HepG2 (cell line): ENCODE data around the gene VIM. TPM values are rescaled to one million over a fixed set of nuclear protein-coding genes. Genes with fewer than 3 reads are reported as not detected.
A peak's percentile ranks its signal among the peaks of the same experiment; 100 is the strongest.

Experiments used
- ATAC-seq: fragments of 200-7000 bp; cut with Tn5 transposase; 3 replicates; pipeline ENCODE4 v1.9.1; 2020; ENCODE audit warnings: mild to moderate bottlenecking, moderate library complexity
- BruUV-seq: library from RNA; stranded (reverse); fragments of 400-500 nt; replicated peaks from 2 replicates; lab custom pipeline; 2021; lab: Mats Ljungman, UMichigan
- CTCF ChIA-PET: fragments of 300-600 bp; formaldehyde crosslinking; extraction: SDS; loops from one replicate; lab custom pipeline; 2021; ENCODE audit warnings: low total read pairs, inconsistent platforms, low intra/inter-chr PET ratio; lab: Yijun Ruan, JAX
- POLR2A ChIA-PET: fragments of 350-600 bp; sonication (Branson Sonifier 250); formaldehyde crosslinking; loops from one replicate; lab custom pipeline; 2020; ENCODE audit warnings: antibody characterized with exemption, inconsistent platforms; lab: Yijun Ruan, JAX
- DNase-seq: peaks from one replicate; pipeline ENCODE4 v3.0.0-alpha.2; 2015; ENCODE audit warnings: low spot score
- FAIRE-seq: peaks from 3 replicates; lab custom pipeline; 2011; peaks lifted over from hg19 to GRCh38; lab: Jason Lieb, UNC
- H2AFZ ChIP-seq: one replicate; pipeline ENCODE4 v1.6.1; 2011; ENCODE audit warnings: low read length, inconsistent platforms
- H3K27ac ChIP-seq: fragments of 300-600 bp; 3 replicates; pipeline ENCODE4 v1.8.0; 2011; ENCODE audit warnings: mixed run types, mild to moderate bottlenecking, mixed read lengths, low read length, inconsistent platforms; ENCODE audit not compliant: insufficient read depth; ENCODE audit errors: extremely low read length
- H3K27me3 ChIP-seq, 2 experiments: fragments of 200-600 bp in 1 of 2; 2 replicates in 1 of 2; 3 replicates in 1 of 2; pipeline versions ENCODE4 v1.6.0 to v1.8.0; 2011; ENCODE audit warnings: low read length in 2 of 2, mild to moderate bottlenecking in 2 of 2, moderate library complexity in 2 of 2, inconsistent platforms in 1 of 2; ENCODE audit not compliant: insufficient read depth in 2 of 2, control insufficient read depth in 1 of 2
- H3K36me3 ChIP-seq, 2 experiments: fragments of 200-600 bp in 1 of 2; replicated peaks in 1 of 2; 2 replicates in 1 of 2; 3 replicates in 1 of 2; pipeline versions ENCODE4 v1.5.1 to v1.8.0; 2011; ENCODE audit warnings: low read length in 2 of 2, inconsistent platforms in 1 of 2; ENCODE audit not compliant: insufficient read depth in 2 of 2, control insufficient read depth in 1 of 2
- H3K4me1 ChIP-seq: 2 replicates; pipeline ENCODE4 v1.5.1; 2012; ENCODE audit warnings: low read length, inconsistent platforms; ENCODE audit not compliant: insufficient read depth
- H3K4me2 ChIP-seq: 2 replicates; pipeline ENCODE4 v1.6.0; 2011; ENCODE audit warnings: low read depth, low read length, inconsistent platforms
- H3K4me3 ChIP-seq, 3 experiments: fragments of 200-600 bp in 1 of 3; sonication (generic), shearing (Covaris generic) in 1 of 3; replicated peaks in 1 of 3; 2 replicates each; pipeline ENCODE4 v1.5.1; 2011 to 2016; ENCODE audit warnings: low read length in 3 of 3, inconsistent platforms in 2 of 3, low read depth in 2 of 3, mild to moderate bottlenecking in 2 of 3, control low read depth in 1 of 3, mixed read lengths in 1 of 3; ENCODE audit not compliant: insufficient read depth in 1 of 3
- H3K79me2 ChIP-seq: one replicate; pipeline ENCODE4 v1.6.1; 2011; ENCODE audit warnings: low read length, inconsistent platforms; ENCODE audit not compliant: insufficient read depth
- H3K9ac ChIP-seq: 2 replicates; pipeline ENCODE4 v1.6.0; 2011; ENCODE audit warnings: mild to moderate bottlenecking, low read depth, low read length, inconsistent platforms; ENCODE audit not compliant: insufficient read depth
- H3K9me3 ChIP-seq: 2 replicates; pipeline ENCODE4 v1.5.1; 2012; ENCODE audit warnings: mild to moderate bottlenecking, low read length
- H4K20me1 ChIP-seq: 2 replicates; pipeline ENCODE4 v1.6.0; 2011; ENCODE audit warnings: inconsistent platforms, mild to moderate bottlenecking, low read length, moderate library complexity; ENCODE audit not compliant: insufficient read depth
- CTCF ChIP-seq: sonication (generic); formaldehyde crosslinking; IDR thresholded peaks from 2 replicates; pipeline ENCODE4 v1.5.0; 2020; ENCODE audit warnings: mild to moderate bottlenecking, missing genetic modification reagents, moderate library complexity
- FIP1L1 ChIP-seq: fragments of 200-400 bp; formaldehyde crosslinking; IDR thresholded peaks from 2 replicates; pipeline ENCODE4 v1.6.1; 2018; ENCODE audit warnings: low read depth, mild to moderate bottlenecking, low read length, moderate library complexity, borderline replicate concordance; ENCODE audit not compliant: insufficient read depth
- ISL2 ChIP-seq: sonication (generic); formaldehyde crosslinking; IDR thresholded peaks from 2 replicates; pipeline ENCODE4 v1.5.0; 2020; ENCODE audit warnings: missing genetic modification reagents
- PAWR ChIP-seq: sonication (generic); formaldehyde crosslinking; IDR thresholded peaks from 2 replicates; pipeline ENCODE4 v1.4.0; 2020; ENCODE audit warnings: missing genetic modification reagents, mild to moderate bottlenecking, borderline replicate concordance
- RAD21 ChIP-seq: fragments of 450-650 bp; formaldehyde crosslinking; IDR thresholded peaks from 2 replicates; pipeline ENCODE4 v1.5.0; 2020; ENCODE audit warnings: mild to moderate bottlenecking
- SMC3 ChIP-seq: IDR thresholded peaks from 2 replicates; pipeline ENCODE4 v1.6.1; 2011; ENCODE audit warnings: low read length, improper control_type of control experiment
- SNAI1 ChIP-seq: sonication (generic); formaldehyde crosslinking; IDR thresholded peaks from 2 replicates; pipeline ENCODE4 v1.5.0; 2020; ENCODE audit warnings: mild to moderate bottlenecking, missing genetic modification reagents, borderline replicate concordance
- STAG1 ChIP-seq: sonication (generic); formaldehyde crosslinking; IDR thresholded peaks from 2 replicates; pipeline ENCODE4 v1.4.0; 2020; ENCODE audit warnings: missing genetic modification reagents
- ZFP1 ChIP-seq: IDR thresholded peaks from 2 replicates; pipeline ENCODE4 v1.6.1; 2016
- ZNF562 ChIP-seq: sonication (generic); formaldehyde crosslinking; IDR thresholded peaks from 2 replicates; pipeline ENCODE4 v1.8.0; 2022; ENCODE audit warnings: missing genetic modification reagents, borderline replicate concordance
- ZNF749 ChIP-seq: sonication (generic); formaldehyde crosslinking; IDR thresholded peaks from 2 replicates; pipeline ENCODE4 v1.8.0; 2022; ENCODE audit warnings: mild to moderate bottlenecking, missing genetic modification reagents, moderate library complexity, borderline replicate concordance
- ZSCAN22 ChIP-seq: sonication (generic); formaldehyde crosslinking; IDR thresholded peaks from 2 replicates; pipeline ENCODE4 v1.4.0; 2020; ENCODE audit warnings: mild to moderate bottlenecking, missing genetic modification reagents
- WGBS: methylation state at CpG from one replicate; pipeline ENCODE4 v1.1.6; 2017; ENCODE audit warnings: low lambda C conversion rate; 5-methylcytosine and 5-hydroxymethylcytosine counted together
- in situ Hi-C: cut with HindIII; loops from 2 replicates; pipeline ENCODE4 v1.10.0; 2017; ENCODE audit warnings: low pct_unique_long_range_greater_than_20kb; ENCODE audit not compliant: extremely low pct_ligation_motif_present
- intact Hi-C: fragments of 100-400 bp; cut with micrococcal nuclease; formaldehyde crosslinking; loops from one replicate; pipeline ENCODE4 v1.10.0; 2022; ENCODE audit not compliant: unreplicated experiment
- polyA plus RNA-seq, 8 experiments: library from polyadenylated mRNA; depleted of rRNA in 3 of 8; stranded (reverse) in 7 of 8; unstranded in 1 of 8; fragments of >200 nt; fragmentation: Illumina TruSeq in 4 of 8; extraction: Trizol in 4 of 8; gene quantifications; 2 replicates each; pipeline versions ENCODE4 v1.2.1 to v1.2.3, GENCODE V29; 2011 to 2016; ENCODE audit warnings: low read depth in 4 of 8, missing spikeins in 1 of 8, mixed read lengths in 1 of 8; ENCODE audit not compliant: insufficient read depth in 1 of 8
- total RNA-seq, 5 experiments: library from RNA; depleted of rRNA; stranded (reverse); fragments of >200 nt; fragmentation: Illumina TruSeq; extraction: Trizol; gene quantifications; 2 replicates each; pipeline ENCODE4 v1.2.3, GENCODE V29; 2016; ENCODE audit warnings: low read depth in 1 of 5

VIM gene
- total and polyA plus RNA-seq, 2 of the 13 experiments (the other 11 are each of a cell fraction or from before 2014, with no cell fraction given) = not detected

- Histone ChIP-seq H3K79me2 (no peaks in the 10 kb centered on the region), H3K4me1 (no peaks in the 10 kb centered on the region), H3K36me3 (no peaks in the 10 kb centered on the region), H3K4me2 (no peak overlapping the region), H3K9ac (no peak overlapping the region), H4K20me1 (no peaks in the 10 kb centered on the region), H3K27me3 (no peaks in the 10 kb centered on the region), H2AFZ (no peak overlapping the region), H3K4me3 (no peak overlapping the region), H3K9me3 (peaks cover 10% of the 10 kb centered on the region), H3K27ac (no peak overlapping the region)
- DNase-seq (peak; percentile 44), FAIRE-seq (peak; percentile 73), ATAC-seq (peak; percentile 81)
- ChIA-PET CTCF (interaction anchor here (0.6 to 3.4 kb wide), 3 partner anchors 414 to 430 kb away, joined by 3 to 30 read pairs (median 9); no protein-coding TSS in a partner anchor), POLR2A (no interaction called here)
- in situ Hi-C loops (loop anchor here (5.0 to 10.0 kb wide), 2 partner anchors 363 to 410 kb away; no protein-coding TSS in a partner anchor), intact Hi-C loops (loop anchor here (1.0 kb wide), 3 partner anchors 366 to 429 kb away; no protein-coding TSS in a partner anchor)
- BruUV-seq = no TSS peak
- TF ChIP-seq ZNF749 (CRISPR knock-in tag) (no peak), SMC3 (peak; percentile 93), RAD21 (peak; percentile 69), CTCF (CRISPR knock-in tag) (peak; percentile 80), STAG1 (CRISPR knock-in tag) (peak; percentile 91)
- 15% methylated on average over 8 of the region's 8 CpGs for WGBS
These were observed 29.7 kb downstream of the VIM start for GRCh38 chr10:17257466-17258321.

DNA sequence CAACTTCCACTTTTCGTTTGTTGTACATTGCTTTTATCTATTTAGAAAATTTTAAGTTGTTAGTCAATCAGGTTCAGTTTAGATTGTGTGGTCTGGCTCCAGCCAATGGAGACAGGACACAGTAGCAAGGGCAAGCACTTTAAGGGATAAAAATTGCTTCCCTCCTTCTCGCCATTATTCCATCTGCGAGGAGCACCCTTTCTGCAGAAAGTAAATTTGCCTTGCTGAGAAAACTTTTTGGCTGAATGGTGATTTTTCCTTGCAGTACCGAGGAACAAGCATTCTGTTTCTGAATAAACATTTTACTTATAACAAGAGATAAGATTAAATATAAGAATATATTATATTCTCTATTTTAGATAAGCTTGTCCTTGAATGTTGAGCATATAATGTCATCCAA, 34.5 kb downstream of the VIM start:
- WGBS = 4% methylated on average over 4 of the region's 4 CpGs
- FAIRE-seq = no peak
- no TSS peak for BruUV-seq
- TF ChIP-seq ISL2 (CRISPR knock-in tag) = no peak
- TF ChIP-seq ZNF562 (CRISPR knock-in tag) = 0 out of 2 replicates have a peak, but pooled peaks have one; percentile 63
- no peak for TF ChIP-seq ZSCAN22 (CRISPR knock-in tag)
- no peak for TF ChIP-seq ZFP1 (CRISPR knock-in tag)
- TF ChIP-seq SNAI1 (CRISPR knock-in tag) = no peak
- TF ChIP-seq FIP1L1 = no peak
- TF ChIP-seq PAWR (CRISPR knock-in tag) = no peak

More for the DNA sequence above, 34.5 kb downstream of the VIM start:
- POLR2A ChIA-PET = no interaction called here
- CTCF ChIA-PET = no interaction called here
- Histone ChIP-seq H3K27me3 (no peaks in the 10 kb centered on the region), H3K9ac (no peak overlapping the region), H2AFZ (no peak overlapping the region), H3K4me3 (no peak overlapping the region), H3K79me2 (no peaks in the 10 kb centered on the region), H3K9me3 (peaks cover 25% of the 10 kb centered on the region), H3K36me3 (no peaks in the 10 kb centered on the region), H3K4me2 (no peak overlapping the region), H3K27ac (no peak overlapping the region), H3K4me1 (no peaks in the 10 kb centered on the region), H4K20me1 (no peaks in the 10 kb centered on the region)
- intact Hi-C loops (no loop called here), in situ Hi-C loops (no loop called here)
- DNase-seq (no peak), ATAC-seq (no peak)
